H1 (cell line): ENCODE measurements around the gene PSD. TPM values are rescaled to one million over a fixed set of nuclear protein-coding genes. Genes with fewer than 3 reads are reported as not detected.

ENCODE experiments used
- CTCF ChIA-PET: fragments of 300-600 bp; sonication (Branson Sonifier 250); formaldehyde crosslinking; loops from one replicate; lab custom pipeline; 2021; ENCODE audit not compliant: partially characterized antibody; lab: Charles Lee
- POLR2A ChIA-PET: fragments of 300-600 bp; sonication (Branson Sonifier 250); formaldehyde crosslinking; loops from one replicate; lab custom pipeline; 2021; ENCODE audit warnings: inconsistent platforms; ENCODE audit not compliant: partially characterized antibody; lab: Charles Lee
- DNase-seq, 2 experiments: peaks; one replicate each; pipeline versions ENCODE4 v3.0.0 to v3.0.0-alpha.2; 2010 to 2022; ENCODE audit warnings: low spot score in 2 of 2, low read depth in 1 of 2, mixed read lengths in 1 of 2
- FAIRE-seq: peaks from 2 replicates; lab custom pipeline; 2011; peaks lifted over from hg19 to GRCh38; lab: Jason Lieb, UNC
- H2AFZ ChIP-seq: 2 replicates; pipeline ENCODE4 v1.8.1; 2012; ENCODE audit warnings: low read length, inconsistent platforms
- H2AK5ac ChIP-seq: 2 replicates; pipeline ENCODE4 v1.6.1; 2013; ENCODE audit warnings: low read depth, low read length
- H2BK120ac ChIP-seq: replicated peaks from 2 replicates; pipeline ENCODE3; 2013; ENCODE audit warnings: low read depth, low read length, inconsistent platforms
- H2BK12ac ChIP-seq: 2 replicates; pipeline ENCODE4 v1.6.1; 2013; ENCODE audit warnings: low read depth, low read length
- H2BK15ac ChIP-seq: 2 replicates; pipeline ENCODE4 v1.6.1; 2013; ENCODE audit warnings: low read length
- H2BK20ac ChIP-seq: 2 replicates; pipeline ENCODE4 v1.6.1; 2013; ENCODE audit warnings: low read length
- H2BK5ac ChIP-seq: 2 replicates; pipeline ENCODE4 v1.6.1; 2013; ENCODE audit warnings: low read depth, low read length
- H3K14ac ChIP-seq: 2 replicates; pipeline ENCODE4 v1.6.1; 2013; ENCODE audit warnings: inconsistent platforms; ENCODE audit not compliant: insufficient read length
- H3K18ac ChIP-seq: 2 replicates; pipeline ENCODE4 v1.6.1; 2013; ENCODE audit warnings: low read length; ENCODE audit errors: extremely low read depth
- H3K23ac ChIP-seq: 2 replicates; pipeline ENCODE4 v1.6.1; 2013; ENCODE audit warnings: inconsistent platforms; ENCODE audit not compliant: insufficient read length
- H3K23me2 ChIP-seq: 2 replicates; pipeline ENCODE4 v1.6.1; 2013; ENCODE audit warnings: low read depth, low read length
- H3K27ac ChIP-seq: 2 replicates; pipeline ENCODE4 v1.6.1; 2011; ENCODE audit warnings: low read depth, low read length, inconsistent platforms
- H3K27me3 ChIP-seq, 4 experiments: replicated peaks in 1 of 4; 1 replicate in 1 of 4; 2 replicates in 3 of 4; pipeline versions ENCODE4 v1.6.1 to v1.8.1; 2011 to 2013; ENCODE audit warnings: low read length in 3 of 4, mild to moderate bottlenecking in 3 of 4, inconsistent platforms in 2 of 4, mixed read lengths in 2 of 4, moderate library complexity in 1 of 4; ENCODE audit not compliant: control insufficient read depth in 3 of 4, insufficient read depth in 3 of 4; ENCODE audit errors: extremely low read depth in 1 of 4
- H3K36me3 ChIP-seq, 4 experiments: 2 replicates each; pipeline versions ENCODE4 v1.6.1 to v1.8.1; 2011 to 2013; ENCODE audit warnings: mild to moderate bottlenecking in 4 of 4, low read length in 3 of 4, moderate library complexity in 2 of 4, control low read depth in 1 of 4, inconsistent platforms in 1 of 4; ENCODE audit not compliant: insufficient read depth in 4 of 4, control insufficient read depth in 2 of 4
- H3K4ac ChIP-seq: replicated peaks from 2 replicates; pipeline ENCODE3; 2013; ENCODE audit warnings: low read length, low read depth, mixed read lengths, inconsistent platforms; ENCODE audit not compliant: insufficient read length
- H3K4me1 ChIP-seq, 4 experiments: replicated peaks in 1 of 4; 1 replicate in 1 of 4; 2 replicates in 3 of 4; pipeline versions ENCODE4 v1.6.1 to v1.8.1; 2011 to 2013; ENCODE audit warnings: low read length in 3 of 4, inconsistent platforms in 2 of 4, mixed read lengths in 1 of 4; ENCODE audit not compliant: insufficient read depth in 4 of 4, control insufficient read depth in 3 of 4
- H3K4me2 ChIP-seq, 2 experiments: 2 replicates each; pipeline versions ENCODE4 v1.6.1 to v1.8.1; 2011 to 2013; ENCODE audit warnings: low read depth in 2 of 2, low read length in 2 of 2, control low read depth in 1 of 2, inconsistent platforms in 1 of 2, mild to moderate bottlenecking in 1 of 2; ENCODE audit not compliant: insufficient read depth in 1 of 2
- H3K4me3 ChIP-seq, 4 experiments: fragments of 200-600, 300-600 bp in 1 of 4; sonication (generic), shearing (Covaris generic), sonication (Bioruptor Twin) in 1 of 4; 2 replicates each; pipeline versions ENCODE4 v1.5.1 to v1.8.1; 2011 to 2016; ENCODE audit warnings: low read length in 4 of 4, low read depth in 3 of 4, control low read depth in 2 of 4, inconsistent platforms in 2 of 4, mild to moderate bottlenecking in 2 of 4, mixed read lengths in 1 of 4, moderate library complexity in 1 of 4; ENCODE audit not compliant: insufficient read depth in 2 of 4; ENCODE audit errors: extremely low read depth in 1 of 4
- H3K56ac ChIP-seq: replicated peaks from 2 replicates; pipeline ENCODE3; 2013; ENCODE audit warnings: low read depth, mild to moderate bottlenecking, mixed read lengths, low read length, inconsistent platforms; ENCODE audit not compliant: insufficient read length
- H3K79me1 ChIP-seq: 2 replicates; pipeline ENCODE4 v1.6.1; 2013; ENCODE audit warnings: low read depth, low read length, control low read depth
- H3K79me2 ChIP-seq, 2 experiments: 2 replicates each; pipeline versions ENCODE4 v1.6.1 to v1.8.1; 2012 to 2013; ENCODE audit warnings: low read length in 2 of 2, mild to moderate bottlenecking in 2 of 2, inconsistent platforms in 1 of 2; ENCODE audit not compliant: insufficient read depth in 2 of 2, control insufficient read depth in 1 of 2
- H3K9ac ChIP-seq, 4 experiments: replicated peaks in 1 of 4; 1 replicate in 1 of 4; 2 replicates in 3 of 4; pipeline versions ENCODE4 v1.6.1 to v1.8.1; 2011 to 2013; ENCODE audit warnings: low read depth in 3 of 4, low read length in 3 of 4, control low read depth in 2 of 4, mild to moderate bottlenecking in 2 of 4, moderate library complexity in 2 of 4, inconsistent platforms in 1 of 4; ENCODE audit errors: extremely low read depth in 1 of 4
- H3K9me3 ChIP-seq, 2 experiments: 2 replicates each; pipeline versions ENCODE4 v1.6.1 to v1.8.1; 2012 to 2013; ENCODE audit warnings: mild to moderate bottlenecking in 2 of 2, moderate library complexity in 2 of 2, control low read depth in 1 of 2, inconsistent platforms in 1 of 2, low read depth in 1 of 2, low read length in 1 of 2, mixed read lengths in 1 of 2; ENCODE audit not compliant: insufficient read depth in 2 of 2
- H4K20me1 ChIP-seq, 2 experiments: replicated peaks in 1 of 2; 2 replicates each; pipeline versions ENCODE3 to v1.8.1; 2011 to 2013; ENCODE audit warnings: inconsistent platforms in 2 of 2, low read length in 2 of 2, mild to moderate bottlenecking in 1 of 2; ENCODE audit not compliant: insufficient read depth in 2 of 2, control insufficient read depth in 1 of 2
- H4K5ac ChIP-seq: 2 replicates; pipeline ENCODE4 v1.6.1; 2013; ENCODE audit warnings: low read length, low read depth, mixed read lengths, inconsistent platforms; ENCODE audit not compliant: insufficient read length
- H4K8ac ChIP-seq: 2 replicates; pipeline ENCODE4 v1.8.0; 2013; ENCODE audit warnings: mild to moderate bottlenecking, moderate library complexity, low read length, inconsistent platforms; ENCODE audit not compliant: insufficient read depth; ENCODE audit errors: extremely low read depth
- H4K91ac ChIP-seq: replicated peaks from 2 replicates; pipeline ENCODE3; 2013; ENCODE audit warnings: low read length, mixed read lengths, inconsistent platforms; ENCODE audit not compliant: insufficient read length
- ASH2L ChIP-seq: fragments of 200-600, 300-600 bp; sonication (generic); IDR thresholded peaks from one replicate; pipeline ENCODE4 v1.7.1; 2017; ENCODE audit warnings: low read length
- BACH1 ChIP-seq: IDR thresholded peaks from 2 replicates; pipeline ENCODE4 v1.6.1; 2012; ENCODE audit warnings: low read length, improper control_type of control experiment
- CHD1 ChIP-seq: IDR thresholded peaks from 2 replicates; pipeline ENCODE4 v1.6.1; 2012; ENCODE audit warnings: low read depth, low read length, improper control_type of control experiment
- CHD2 ChIP-seq: IDR thresholded peaks from 2 replicates; pipeline ENCODE4 v1.6.1; 2012; ENCODE audit warnings: low read length, improper control_type of control experiment
- EP300 ChIP-seq, 2 experiments: IDR thresholded peaks; 1 replicate in 1 of 2; 2 replicates in 1 of 2; pipeline ENCODE4 v1.6.1; 2011 to 2012; ENCODE audit warnings: low read depth in 2 of 2, low read length in 2 of 2, mild to moderate bottlenecking in 2 of 2, borderline replicate concordance in 1 of 2, inconsistent platforms in 1 of 2, moderate library complexity in 1 of 2
- EZH2 ChIP-seq: fragments of 200-600 bp; sonication (generic); IDR thresholded peaks from 2 replicates; pipeline ENCODE4 v1.7.1; 2012; ENCODE audit warnings: low read depth, mild to moderate bottlenecking, moderate library complexity, low read length, inconsistent platforms; ENCODE audit not compliant: severe bottlenecking
- GABPA ChIP-seq: IDR thresholded peaks from 2 replicates; pipeline ENCODE4 v1.6.1; 2011; ENCODE audit warnings: mild to moderate bottlenecking, low read length, moderate library complexity, borderline replicate concordance; ENCODE audit not compliant: insufficient read depth
- KDM1A ChIP-seq: fragments of 200-600, 300-600 bp; sonication (generic); IDR thresholded peaks from 2 replicates; pipeline ENCODE4 v1.7.1; 2016; ENCODE audit warnings: mild to moderate bottlenecking, low read length, borderline replicate concordance
- NRF1 ChIP-seq: IDR thresholded peaks from 2 replicates; pipeline ENCODE4 v1.6.1; 2011; ENCODE audit warnings: mild to moderate bottlenecking, low read depth, low read length, improper control_type of control experiment
- PHF8 ChIP-seq: fragments of 200-600 bp; sonication (generic); conservative IDR thresholded peaks from 2 replicates; pipeline ENCODE4 v1.7.1; 2012; ENCODE audit warnings: low read depth, mild to moderate bottlenecking, inconsistent platforms, low read length, moderate library complexity
- SIRT6 ChIP-seq: IDR thresholded peaks from one replicate; pipeline ENCODE4 v1.7.1; 2012; ENCODE audit warnings: low read length, inconsistent platforms
- SIX5 ChIP-seq: IDR thresholded peaks from 2 replicates; pipeline ENCODE4 v1.6.1; 2011; ENCODE audit warnings: mild to moderate bottlenecking, low read depth, low read length
- SRF ChIP-seq: IDR thresholded peaks from 2 replicates; pipeline ENCODE4 v1.6.1; 2011; ENCODE audit warnings: mild to moderate bottlenecking, low read depth, low read length, moderate library complexity
- TAF7 ChIP-seq: optimal IDR thresholded peaks from 2 replicates; pipeline ENCODE3; 2011; ENCODE audit warnings: low read depth, mild to moderate bottlenecking, inconsistent platforms, low read length, moderate library complexity, borderline replicate concordance
- TBP ChIP-seq: IDR thresholded peaks from 2 replicates; pipeline ENCODE4 v1.6.1; 2011; ENCODE audit warnings: low read depth, low read length, improper control_type of control experiment
- ZNF274 ChIP-seq: IDR thresholded peaks from 2 replicates; pipeline ENCODE4 v1.7.0; 2012; ENCODE audit warnings: low read length, borderline replicate concordance; ENCODE audit errors: extremely low read depth
- WGBS, 2 experiments: shearing (Covaris generic) in 1 of 2; methylation state at CpG; one replicate each; pipeline versions ENCODE4 v1.1.6 to v1.1.7; 2013 to 2015; ENCODE audit warnings: low lambda C conversion rate in 2 of 2, mixed read lengths in 2 of 2, inconsistent platforms in 1 of 2, low coverage in 1 of 2, missing lambda C conversion rate in 1 of 2; ENCODE audit not compliant: insufficient replicate concordance in 2 of 2, insufficient coverage in 1 of 2, insufficient read length in 1 of 2; ENCODE audit errors: extremely low coverage in 1 of 2, missing lambda C conversion rate in 1 of 2; 5-methylcytosine and 5-hydroxymethylcytosine counted together
- polyA plus RNA-seq, 7 experiments: library from polyadenylated mRNA; depleted of rRNA in 3 of 7; stranded (reverse) in 5 of 7; unstranded in 2 of 7; fragments of >200 nt in 5 of 7; fragments of 200-250 nt in 2 of 7; gene quantifications; 1 replicate in 5 of 7; 2 replicates in 1 of 7; 4 replicates in 1 of 7; pipeline versions ENCODE4 v1.2.1 to v1.2.3, GENCODE V29; 2011 to 2013; ENCODE audit warnings: missing spikeins in 2 of 7, mixed read lengths in 2 of 7
- total RNA-seq: library from RNA; stranded (reverse); fragmentation: NEBNext Ultra II Directional; extraction: Animal tissue kit (Norgen Biotek cat#: 25700); gene quantifications from 2 replicates; pipeline ENCODE4 v1.2.1, GENCODE V29; 2021

Gene PSD
- total and polyA plus RNA-seq, 2 of the 8 experiments (the other 6 are each of a cell fraction or from before 2014, with no cell fraction given) = 5.4 to 6.0 TPM

GRCh38 chr10:102367441-102367840 is 51.1 kb downstream of the PSD start:
- Histone ChIP-seq H3K36me3 (peaks cover 4 to 59% (median 45%) of the 10 kb centered on the region in 4 experiments; a peak in 7 of 8 replicates), H2AFZ (no peak overlapping the region), H2BK5ac (no peak overlapping the region), H3K4me3 (no peak overlapping the region), H3K56ac (no peak overlapping the region), H3K4me2 (no peak overlapping the region), H4K8ac (no peak overlapping the region), H2BK15ac (no peak overlapping the region), H3K79me1 (no peaks in the 10 kb centered on the region), H3K23ac (no peak overlapping the region), H3K9me3 (no peaks in the 10 kb centered on the region), H3K79me2 (no peaks in the 10 kb centered on the region), H4K20me1 (peaks cover 0 to 2% of the 10 kb centered on the region in 2 experiments), H3K4me1 (no peaks in the 10 kb centered on the region), H4K5ac (no peak overlapping the region), H3K14ac (no peak overlapping the region), H3K4ac (no peak overlapping the region), H2BK120ac (no peak overlapping the region), H2AK5ac (no peak overlapping the region), H3K23me2 (no peaks in the 10 kb centered on the region), H2BK20ac (no peak overlapping the region), H3K9ac (no peak overlapping the region), H3K27ac (no peak overlapping the region), H3K27me3 (no peaks in the 10 kb centered on the region), H2BK12ac (no peak overlapping the region), H3K18ac (no peak overlapping the region), H4K91ac (no peak overlapping the region)
- no peak for FAIRE-seq
- DNase-seq = no peak
- ChIA-PET POLR2A (no interaction called here), CTCF (interaction anchor here (5.3 to 17.3 kb wide), 2 partner anchors 15 to 137 kb away, joined by 40 to 198 read pairs; no protein-coding TSS in a partner anchor)
- 100% methylated on average over 1 of the region's 1 CpG; no CpG with 5 or more reads in 1 of the 2 experiments for WGBS, 2 experiments
- TF ChIP-seq CHD2 (no peak), SIRT6 (no peak), EZH2 (no peak), GABPA (no peak), NRF1 (no peak), TBP (no peak), KDM1A (no peak), ASH2L (no peak), SIX5 (no peak), SRF (no peak), ZNF274 (no peak), PHF8 (no peak), BACH1 (no peak), CHD1 (no peak), TAF7 (no peak), EP300 (IDR thresholded peaks at IDR 0.05; ENCODE audit: borderline replicate concordance in 1 of 2, low read depth in 2 of 2, low read length in 2 of 2) (no peak)
